HG03442 (cell line): ENCODE data around the gene CCDC171.

Source experiments
- ATAC-seq: cut with Tn5 transposase; IDR thresholded peaks from one replicate; pipeline ENCODE4 v1.9.1; 2021; ENCODE audit warnings: mild to moderate bottlenecking, moderate library complexity; ENCODE audit not compliant: unreplicated experiment

Gene CCDC171

DNA sequence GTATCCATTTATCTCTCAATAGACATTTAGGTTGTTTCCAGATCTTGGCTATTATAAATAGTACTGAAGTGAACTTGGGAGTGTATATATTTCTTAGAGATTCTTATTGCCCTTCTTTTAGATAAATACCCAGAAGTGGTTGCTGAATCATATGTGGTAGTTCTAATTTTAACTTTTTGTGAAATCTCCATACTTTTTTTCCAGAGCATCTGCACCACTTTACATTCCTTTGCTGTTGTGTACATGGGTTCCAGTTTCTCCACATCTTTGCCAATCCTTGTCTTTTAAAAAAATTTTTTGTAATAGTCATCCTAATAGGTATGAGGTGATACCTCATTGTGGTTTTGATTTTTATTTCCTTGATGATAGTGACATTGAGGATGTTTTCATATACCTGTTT, 303.7 kb downstream of the CCDC171 start:
- no peak for ATAC-seq

DNA sequence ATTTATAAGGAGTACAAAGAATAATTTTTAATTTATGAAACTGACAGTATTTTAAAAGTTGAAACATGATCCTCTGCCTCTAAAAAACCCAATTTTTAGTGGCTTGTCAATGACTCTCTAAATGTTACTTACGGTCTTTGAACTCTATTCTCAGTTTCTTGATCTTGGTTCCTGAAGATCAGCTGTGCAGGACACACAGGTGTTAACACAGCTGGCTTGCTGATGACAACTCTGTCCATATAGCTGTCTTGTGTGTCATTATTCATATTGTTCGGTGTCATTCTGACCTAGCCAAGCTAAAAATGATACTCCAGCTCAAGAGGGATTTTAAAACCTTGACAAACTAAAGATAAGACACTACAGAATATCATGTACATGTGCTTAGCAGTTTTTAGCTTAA, 314.5 kb downstream of the CCDC171 start:
- ATAC-seq = no peak

DNA sequence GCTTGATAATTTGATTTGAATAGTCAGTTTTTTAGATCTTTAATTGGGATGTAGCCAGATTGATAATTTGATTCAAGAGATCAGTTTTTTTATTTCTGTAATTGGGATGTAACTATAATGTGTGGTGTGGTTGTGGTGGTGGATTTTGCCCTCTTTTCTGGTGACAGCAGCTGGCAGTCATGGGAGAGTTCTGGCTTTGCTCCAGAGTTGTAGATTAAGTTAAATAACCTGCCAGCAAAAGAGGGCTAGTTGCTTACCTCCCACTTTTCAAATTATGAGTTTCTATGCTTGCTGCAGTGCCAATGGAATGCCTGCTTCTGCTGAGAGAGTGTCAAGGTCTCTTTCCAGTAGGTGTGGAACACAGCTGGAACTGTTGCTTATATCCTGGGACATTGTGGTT, 315.1 kb downstream of the CCDC171 start:
- no peak for ATAC-seq

DNA sequence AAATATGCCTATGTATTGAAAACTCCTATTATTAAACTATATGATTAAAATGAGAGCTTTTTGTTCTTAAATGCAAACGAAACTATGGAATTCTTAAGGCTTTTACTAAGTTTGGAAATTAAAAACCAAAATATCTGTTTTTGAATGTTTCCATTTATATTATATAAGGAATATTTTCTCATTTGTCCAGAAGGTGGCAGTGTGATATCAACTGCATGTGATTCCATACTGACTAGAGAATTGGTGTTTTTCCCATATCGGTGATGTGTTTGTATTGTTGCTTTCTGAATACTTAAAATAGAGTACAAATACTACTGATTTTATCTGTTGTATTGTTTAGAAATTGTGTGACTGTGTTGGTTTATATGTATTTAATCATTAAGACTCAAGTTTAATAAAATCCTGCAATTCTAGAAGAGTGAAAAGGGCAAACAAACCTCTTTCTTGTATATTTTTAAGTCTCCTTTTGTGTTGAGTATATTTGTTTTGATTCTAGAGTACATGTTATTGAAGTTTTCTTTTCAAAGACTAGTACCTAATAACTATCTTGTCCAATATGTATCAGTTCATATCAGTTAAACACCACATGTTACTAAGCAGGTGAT, 320.8 kb downstream of the CCDC171 start:
- ATAC-seq = peak; percentile 63

DNA sequence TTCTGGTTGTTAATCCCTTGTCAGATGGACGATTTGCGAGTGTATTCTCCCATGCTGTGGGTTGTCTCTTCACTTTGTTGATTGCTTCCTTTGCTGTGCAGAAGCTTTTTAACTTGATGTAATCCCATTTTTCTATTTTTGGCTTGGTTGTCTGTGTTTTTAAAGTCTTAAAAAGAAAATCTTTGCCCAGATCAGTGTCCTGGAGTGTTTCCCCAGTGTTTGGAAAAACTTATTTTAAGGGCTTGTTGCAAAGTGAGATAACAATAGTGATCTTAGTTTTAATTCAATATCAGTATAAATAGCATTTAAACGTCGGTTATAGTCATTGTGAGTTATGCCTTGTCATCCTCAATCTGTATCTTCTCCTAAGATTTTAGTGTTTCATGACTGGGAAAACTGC, 329.5 kb downstream of the CCDC171 start:
- ATAC-seq = no peak

DNA sequence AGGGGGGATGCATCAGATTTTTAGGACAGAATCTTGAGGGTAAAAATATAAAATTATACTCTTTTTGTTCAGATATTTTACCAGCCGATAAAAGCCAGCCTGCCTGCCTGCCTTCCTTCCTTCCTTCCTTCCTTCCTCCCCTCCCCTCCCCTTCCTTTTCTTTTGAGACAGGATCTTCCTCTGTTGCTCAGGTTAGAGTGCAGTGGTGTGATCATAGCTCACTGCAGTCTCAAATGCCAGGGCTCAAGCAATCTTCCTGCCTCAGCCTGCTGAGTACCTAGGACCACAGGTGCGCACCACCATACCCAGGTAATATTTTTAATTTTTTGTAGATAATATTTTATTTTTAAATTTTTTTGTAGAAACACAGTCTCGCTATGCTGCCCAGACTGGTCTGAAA, 330.0 kb downstream of the CCDC171 start:
- ATAC-seq = no peak

DNA sequence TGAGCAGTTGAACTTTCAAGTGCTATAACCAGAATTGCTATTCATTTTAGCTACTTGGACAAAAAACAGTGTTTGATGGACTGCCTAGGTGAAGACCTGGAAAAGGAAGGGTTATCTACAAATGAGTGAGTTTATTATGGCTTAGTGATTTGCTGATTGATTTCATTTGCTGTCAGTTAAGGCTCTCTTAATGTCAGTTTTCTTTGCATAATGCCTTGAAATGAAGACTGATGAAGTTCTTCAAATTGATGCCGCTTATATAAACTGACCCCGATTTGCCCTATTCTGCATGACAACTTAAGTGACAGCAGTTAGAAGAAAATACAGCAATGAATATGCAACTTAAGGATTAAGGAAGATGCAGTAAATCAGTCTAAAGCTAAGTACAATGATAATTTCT, 332.6 kb downstream of the CCDC171 start:
- no peak for ATAC-seq

DNA sequence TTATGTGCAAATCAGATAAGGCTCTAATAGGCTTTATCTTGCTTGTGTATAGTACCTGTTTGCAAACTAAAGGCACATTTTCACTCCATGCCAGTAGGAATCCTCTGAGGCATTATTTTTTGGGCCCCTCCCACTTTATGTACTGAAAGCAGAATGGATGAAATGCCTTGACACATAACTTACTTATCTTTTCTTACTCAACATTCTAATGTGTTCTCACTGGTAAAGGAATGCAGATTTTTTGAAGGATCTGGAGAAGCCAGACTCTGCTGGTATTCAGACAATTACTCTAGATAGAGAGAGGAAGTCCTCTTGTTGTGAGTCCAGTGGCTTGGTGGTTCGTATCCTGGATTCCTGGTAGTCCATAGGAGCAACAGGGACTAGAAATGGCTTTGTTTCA, 336.7 kb downstream of the CCDC171 start:
- ATAC-seq = no peak

DNA sequence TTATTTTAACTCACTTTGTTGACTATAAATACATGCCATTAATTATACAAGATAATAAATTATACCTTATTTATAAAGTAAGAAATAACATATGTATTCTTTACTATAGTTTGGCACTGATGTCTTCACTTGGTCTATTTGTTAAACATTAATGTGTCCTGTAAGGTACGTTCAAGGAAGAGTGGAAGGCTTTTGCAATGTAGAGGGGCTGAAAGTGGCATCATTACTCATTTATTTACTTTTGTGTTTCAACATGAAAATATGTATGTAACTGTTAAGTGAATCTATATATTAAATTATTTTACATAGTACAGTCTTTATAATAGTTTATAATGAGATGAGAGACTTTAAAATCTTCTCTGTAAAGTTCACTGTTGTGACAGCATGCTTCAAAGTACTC, 348.7 kb downstream of the CCDC171 start:
- ATAC-seq = no peak

DNA sequence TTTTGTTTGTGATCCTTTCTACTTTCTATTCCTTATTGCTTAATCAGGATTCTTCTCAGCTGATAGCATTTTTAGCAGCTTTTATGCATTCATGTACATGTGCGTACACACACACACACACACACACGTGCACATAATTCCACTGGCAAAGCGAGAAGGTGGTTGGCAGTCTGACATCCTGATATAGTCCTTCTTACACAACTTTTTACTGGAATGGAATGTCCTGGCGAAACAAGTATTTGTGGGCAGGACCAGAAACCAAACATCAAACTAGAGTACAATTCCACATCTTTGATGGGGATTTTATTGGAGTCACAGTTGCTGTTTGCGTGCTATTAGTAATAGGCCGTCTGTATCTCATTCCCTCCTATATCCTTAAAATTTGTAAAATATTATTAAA, 356.5 kb downstream of the CCDC171 start:
- ATAC-seq = no peak

DNA sequence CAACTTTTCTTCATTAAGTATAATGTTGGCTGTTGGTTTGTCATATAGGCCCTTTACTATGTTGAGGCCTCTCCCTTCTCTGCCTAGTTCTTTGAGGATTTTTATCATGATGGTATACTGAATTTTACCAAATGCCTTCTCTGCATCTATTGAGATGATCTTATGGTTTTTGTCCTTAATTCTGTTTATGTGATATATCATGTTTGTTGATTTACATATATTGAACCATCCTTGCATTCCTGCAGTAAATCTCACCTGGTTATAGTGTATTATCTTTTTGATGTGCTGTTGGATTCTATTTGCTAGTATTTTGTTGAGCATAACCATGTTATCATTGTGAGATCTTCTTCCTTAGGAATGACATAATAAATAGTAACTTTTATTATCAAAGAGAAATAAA, 362.9 kb downstream of the CCDC171 start:
- ATAC-seq = no peak

DNA sequence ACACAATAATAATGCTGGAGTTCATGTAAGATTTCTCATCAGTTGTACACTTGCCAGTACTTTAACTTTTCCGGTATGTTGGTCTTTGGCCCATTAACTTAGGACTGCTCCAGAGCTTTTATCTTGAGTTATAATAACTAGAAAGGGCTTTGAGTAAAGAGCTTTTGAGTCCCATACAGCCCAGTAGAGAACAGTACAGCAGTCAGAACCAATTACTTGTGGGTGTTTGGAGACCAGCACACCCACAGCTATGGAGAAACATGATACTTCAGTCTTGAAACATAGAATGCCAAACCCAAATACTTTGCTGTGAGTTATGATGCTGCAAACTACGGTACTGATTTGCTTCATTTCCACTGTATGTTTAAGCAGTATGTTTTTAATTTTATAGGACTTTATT, 374.3 kb downstream of the CCDC171 start:
- ATAC-seq = no peak

DNA sequence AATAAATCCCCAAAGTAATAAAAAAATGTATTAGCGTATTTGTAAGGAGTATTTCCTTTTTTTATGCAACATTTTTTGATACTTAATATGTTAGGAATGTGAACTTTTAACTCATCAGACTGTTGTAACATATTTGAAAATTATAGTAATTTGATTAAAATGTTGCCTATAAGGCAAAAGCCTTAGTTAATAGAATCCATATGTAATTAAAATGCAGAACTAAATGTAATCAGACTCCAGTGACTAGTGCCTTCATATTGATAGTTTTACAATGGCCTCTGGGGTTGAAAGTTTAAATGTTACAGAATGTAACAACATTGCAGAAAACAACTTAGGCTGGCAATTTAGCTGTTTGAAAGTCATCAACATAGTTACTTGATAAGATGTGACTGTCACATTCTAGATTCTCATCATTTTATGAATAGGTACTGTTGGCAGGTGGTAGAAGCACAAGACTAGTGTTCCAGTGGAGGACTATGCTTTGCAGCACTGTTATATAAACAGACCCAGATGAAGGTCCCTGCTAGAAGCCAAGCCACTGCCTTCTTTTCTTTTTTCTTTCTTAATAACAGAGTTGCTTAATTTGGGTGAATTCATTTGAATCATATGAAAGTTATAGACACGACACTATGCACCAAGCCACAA, 382.9 kb downstream of the CCDC171 start:
- ATAC-seq = no peak

DNA sequence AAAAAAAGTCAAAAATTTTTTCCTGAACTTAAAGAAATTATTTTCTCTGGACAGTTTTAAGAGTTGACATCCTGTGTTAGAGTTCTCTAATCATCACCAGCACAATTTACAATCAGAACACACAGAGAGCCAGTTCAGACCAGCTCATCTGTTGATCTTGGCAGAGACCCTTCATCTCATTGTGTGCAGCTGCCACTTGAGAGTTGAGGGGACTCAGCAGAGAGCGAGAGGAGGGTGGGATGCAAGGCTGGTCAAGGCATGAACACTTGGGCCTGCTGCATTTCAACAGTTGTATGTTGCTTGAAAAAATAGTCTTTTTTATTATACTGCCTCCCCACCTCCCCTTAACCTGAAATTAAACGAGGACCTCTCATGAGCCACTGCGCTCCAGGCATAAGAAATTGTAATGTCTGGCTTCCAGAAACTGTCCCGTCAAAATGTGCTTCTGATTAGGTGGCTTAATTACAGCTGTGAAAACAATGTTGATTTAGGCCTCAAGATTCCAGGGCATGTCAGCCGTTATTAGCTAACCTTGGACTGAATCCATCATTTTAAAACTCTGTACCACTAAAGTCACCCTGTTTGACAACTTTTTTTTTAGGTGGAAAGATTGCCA, 383.6 kb downstream of the CCDC171 start:
- ATAC-seq = no peak

DNA sequence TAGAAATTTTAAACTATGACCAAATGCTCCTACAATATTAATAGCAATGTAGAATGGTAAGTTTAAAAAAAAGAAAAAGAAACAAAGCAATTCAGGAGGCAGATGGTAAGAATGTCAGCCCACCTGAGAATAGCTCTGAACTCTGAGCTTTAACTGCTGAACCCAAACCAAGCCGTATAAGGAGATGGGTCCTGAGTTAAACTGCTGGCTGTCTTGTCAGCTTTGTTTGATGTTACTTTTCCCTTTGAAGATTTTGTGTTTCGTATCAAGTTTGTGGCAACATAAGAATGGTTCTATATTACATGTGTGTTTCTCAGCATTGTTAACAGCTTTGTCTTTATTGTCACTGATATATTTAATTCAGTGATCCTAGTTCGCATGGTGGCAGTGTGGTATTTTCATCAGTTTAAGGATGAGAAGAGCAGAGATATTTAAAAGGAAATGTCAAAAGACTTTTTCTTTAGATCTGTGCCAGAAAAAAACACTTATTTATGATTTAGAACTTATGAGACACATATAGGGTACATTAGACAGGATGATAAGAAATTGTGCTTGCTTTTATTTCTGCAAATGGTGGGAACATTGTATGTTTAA, 390.1 kb downstream of the CCDC171 start:
- no peak for ATAC-seq

DNA sequence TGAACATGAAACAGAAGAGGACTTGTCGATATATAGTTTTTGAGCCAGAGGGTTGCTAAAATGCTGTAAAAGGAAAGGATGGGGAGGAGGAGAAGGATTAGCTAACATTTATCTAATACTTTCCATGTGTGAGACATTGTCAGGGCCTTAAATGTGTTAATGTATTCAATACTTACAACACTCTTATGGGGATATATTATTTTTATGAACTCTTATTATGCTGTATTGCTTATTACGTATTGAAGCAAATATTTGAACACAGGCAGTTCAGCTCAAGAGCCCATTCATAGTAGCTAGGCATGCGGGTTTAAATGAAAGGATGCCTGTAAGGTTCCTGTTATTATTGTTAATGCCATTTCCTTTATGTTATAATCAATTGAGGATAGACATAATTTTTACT, 391.5 kb downstream of the CCDC171 start:
- ATAC-seq = no peak

DNA sequence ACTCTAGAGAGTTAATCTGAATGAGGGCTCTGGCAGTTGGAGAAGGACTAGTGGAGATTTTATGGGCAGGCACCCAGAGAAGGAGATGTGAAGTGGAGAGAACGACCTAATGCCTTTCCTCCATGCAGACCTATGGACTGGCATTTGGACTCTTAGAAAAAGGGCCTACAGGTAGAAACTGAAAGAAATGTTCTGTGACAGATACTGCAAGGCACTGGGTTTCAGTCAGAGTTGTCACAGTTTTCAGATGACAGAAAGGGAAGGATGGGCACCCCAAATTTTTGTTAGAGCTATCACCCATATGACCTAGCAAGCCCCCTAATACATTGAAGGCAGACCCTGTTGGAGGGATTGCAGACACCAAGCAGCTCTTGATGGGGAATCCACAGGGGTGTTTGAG, 406.8 kb downstream of the CCDC171 start:
- ATAC-seq = no peak

DNA sequence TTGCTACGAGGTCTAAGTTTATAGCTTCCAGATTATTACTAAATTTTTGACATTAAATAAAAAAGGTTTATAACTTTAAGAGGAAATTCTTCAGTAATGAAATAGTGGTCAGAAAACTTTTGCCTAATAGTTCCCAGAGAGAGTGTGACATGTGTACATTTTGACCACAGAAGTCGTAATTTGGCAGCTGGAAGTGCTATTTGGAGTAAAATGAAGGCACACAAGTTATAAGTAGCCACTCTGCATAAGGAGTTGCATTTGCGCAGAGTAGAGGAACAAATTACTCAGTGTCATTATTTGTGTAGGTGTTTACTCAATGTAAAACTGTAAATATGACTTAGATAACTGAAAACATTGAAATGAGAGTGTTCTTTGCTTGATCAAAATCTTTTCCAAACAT, 408.4 kb downstream of the CCDC171 start:
- ATAC-seq = no peak

DNA sequence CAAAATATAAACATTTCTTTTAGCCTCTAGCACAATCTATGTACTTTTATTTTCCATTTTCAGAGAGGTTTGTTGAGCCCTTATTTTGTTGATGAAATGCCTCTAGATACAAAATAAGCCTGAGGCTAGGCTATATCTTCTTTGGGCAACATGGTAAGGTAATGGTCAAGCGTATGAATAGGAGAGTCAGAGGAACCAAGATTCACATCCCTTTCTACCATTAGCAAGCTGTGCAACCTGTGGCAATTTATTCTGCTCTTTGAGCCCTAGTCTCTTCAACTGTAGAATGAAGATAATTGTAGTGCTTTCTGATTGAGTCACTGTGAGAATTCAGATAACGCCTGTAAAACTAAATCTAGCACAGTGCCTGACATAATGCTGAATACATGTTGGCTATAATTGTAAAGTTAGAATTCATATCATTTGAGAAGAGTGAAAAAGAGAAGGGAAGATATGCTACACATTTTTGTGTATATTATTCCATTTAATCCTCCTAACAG, 412.5 kb downstream of the CCDC171 start:
- ATAC-seq = no peak

DNA sequence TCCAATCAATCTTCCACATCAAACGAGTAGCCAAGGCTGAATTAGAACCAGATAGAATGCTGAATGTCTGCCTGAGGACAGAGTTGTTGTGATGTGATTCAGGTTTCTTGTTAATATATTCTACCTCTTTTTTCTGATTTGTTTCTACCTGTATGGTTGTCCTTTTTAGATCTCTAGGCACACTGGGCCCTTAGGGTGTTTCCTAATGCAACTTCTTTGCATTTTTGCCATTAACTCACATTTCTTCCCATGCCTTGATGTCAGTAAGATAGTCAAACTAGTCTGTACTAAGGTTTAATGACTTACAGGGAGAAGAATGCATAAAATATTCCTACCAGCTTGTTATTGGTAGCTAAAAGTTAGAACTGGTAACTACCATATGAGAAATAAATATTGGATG, 413.6 kb downstream of the CCDC171 start:
- ATAC-seq = no peak

DNA sequence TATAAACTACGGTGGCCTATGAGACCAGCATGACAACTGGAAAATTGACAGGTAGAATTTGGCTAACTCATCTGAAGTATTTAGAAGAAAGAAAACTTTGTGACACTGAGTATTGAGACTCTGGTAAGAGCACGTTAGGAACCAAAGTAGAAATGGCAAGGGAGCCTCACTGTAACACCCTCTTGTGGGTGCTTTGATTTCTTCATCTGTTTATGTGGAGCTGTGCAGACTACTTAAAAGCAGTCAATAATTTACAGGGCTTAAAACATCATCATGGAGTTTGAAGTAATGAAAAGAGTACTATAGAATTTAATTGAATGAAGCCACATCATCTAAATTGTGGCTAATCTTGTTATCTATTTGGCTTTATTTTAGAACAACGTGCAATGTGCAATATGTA, 414.2 kb downstream of the CCDC171 start:
- no peak for ATAC-seq

DNA sequence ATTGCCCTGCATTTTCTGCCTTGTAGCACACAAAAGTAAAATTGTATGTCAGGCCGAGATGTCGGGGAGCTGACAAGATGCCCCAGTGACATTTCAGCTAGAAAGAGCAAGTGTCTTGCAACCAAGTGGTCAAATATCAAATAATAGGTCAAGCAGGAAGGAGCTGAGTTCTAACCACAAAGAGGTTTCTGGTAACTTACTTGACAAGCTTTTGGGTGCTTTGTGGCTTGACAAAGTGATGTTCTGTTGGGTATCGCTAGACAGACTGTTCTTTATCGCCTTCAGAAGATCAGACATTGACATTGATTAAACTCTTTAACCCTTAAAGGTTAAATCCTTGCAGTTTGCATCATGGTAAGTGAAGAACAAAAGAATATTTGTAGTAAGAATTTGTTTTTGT, 419.9 kb downstream of the CCDC171 start:
- no peak for ATAC-seq
